Stimulated activated CD4-positive, alpha-beta T cell treated with anti-CD3 and anti-CD28 coated beads, Interleukin-1b, Interleukin-23, amount 100 ng/mL, for 48 hours (primary cell): ENCODE results near the gene NAAA.
"Not testable (repeated sequence)": the region's sequence is repeated elsewhere in the genome, so short reads cannot be mapped to it uniquely, and the experiment has no call there.

ENCODE experiments used
- DNase-seq: peaks from one replicate; pipeline ENCODE4 v3.0.0-alpha.2; 2020

NAAA gene

GRCh38 chr4:75940692-75941253, at the start of gene NAAA:
Gene NAAA (minus strand): TSS chr4:75941013. CDS start chr4:75940949, 64 bp downstream.
- peak; percentile 76 for DNase-seq

DNA sequence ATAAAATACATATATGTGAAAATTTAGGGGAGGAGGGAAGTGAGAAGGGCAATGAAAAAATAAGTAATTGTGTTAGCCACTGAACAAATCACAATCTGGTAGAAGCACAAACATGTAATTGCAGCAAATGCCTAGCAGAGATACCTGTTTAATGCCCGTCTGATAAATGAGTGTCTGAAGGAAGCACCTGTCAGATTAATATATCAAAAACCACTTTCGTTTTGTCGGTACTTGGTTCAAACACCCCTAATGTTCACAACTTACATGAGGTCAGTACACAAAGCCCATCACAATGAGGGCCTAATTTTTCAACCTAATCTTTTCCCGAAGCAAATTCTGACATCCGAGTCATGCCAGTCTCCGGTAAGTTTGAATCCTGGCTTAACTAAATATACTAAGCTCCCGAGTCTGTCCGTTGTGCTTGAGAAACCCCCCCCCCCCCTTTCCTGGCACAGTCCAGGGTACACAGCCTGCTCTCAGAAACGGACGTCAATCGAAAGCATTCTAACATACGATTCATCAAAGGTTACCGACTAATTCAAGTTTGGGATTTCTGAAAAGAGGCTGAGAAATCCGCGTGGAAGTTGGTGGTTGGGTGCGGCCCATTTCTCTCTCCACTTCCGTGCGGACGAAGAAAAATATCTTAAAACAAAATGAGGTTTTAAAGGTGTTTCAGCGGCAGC, 49.2 kb upstream of the NAAA start:
- no peak for DNase-seq

- DNase-seq: no peak
Measured at GRCh38 chr4:75985116-75985515, 44.3 kb upstream of the NAAA start.

DNA sequence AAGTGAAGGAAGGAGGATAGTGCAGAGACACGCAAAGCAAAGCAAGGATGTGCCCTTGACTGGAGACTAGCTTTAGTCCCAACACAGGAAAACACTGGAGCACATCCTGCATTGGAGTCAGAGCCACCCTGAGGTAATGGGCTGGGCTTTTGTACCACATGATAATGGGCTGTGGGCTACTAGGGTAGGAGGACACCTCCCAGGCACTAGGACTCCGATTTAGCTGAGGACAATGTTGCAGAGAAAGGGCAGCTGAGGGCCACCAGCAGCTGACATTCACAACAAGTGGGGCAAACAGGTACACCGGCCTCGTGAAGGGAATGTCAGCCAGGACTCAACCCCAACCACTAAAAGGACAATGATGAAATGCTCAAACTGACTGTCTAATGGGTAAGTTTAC, 39.8 kb upstream of the NAAA start:
- no peak for DNase-seq

DNA sequence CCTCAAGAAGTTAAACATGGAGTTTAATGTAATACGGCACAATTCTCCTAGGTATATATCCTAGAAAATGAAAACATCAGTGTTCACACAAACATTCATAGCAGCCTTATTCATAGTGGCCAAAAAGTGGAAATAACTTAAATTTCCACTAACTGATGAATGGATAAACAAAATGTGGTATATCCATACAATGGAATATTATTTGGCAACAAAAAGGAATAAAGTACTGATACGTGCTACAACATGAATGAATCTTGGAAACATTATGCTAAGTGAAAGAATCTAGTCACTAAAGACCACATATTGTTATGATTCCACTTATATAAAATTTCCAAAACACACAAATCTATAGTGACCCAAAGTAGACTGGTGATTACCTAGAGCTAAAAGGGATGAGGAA, 35.4 kb upstream of the NAAA start:
- no peak for DNase-seq

DNA sequence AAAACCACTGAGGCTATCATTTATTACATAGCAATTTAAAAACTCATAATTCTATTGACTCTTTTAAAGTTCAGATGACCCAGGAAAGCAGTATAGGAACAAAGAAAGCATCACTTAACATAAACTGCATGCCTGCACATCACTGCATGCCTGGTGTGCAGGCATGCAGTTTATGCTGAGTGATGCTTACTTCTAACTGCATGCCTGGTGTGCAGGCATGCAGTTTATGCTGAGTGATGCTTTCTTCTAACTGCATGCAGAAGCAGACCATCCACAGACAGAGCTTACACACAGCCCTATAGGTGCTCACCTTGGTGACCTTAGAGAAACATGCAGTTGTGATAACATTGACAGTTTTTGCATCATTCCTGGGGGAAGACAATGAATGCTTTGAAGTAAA, 33.0 kb upstream of the NAAA start:
- no peak for DNase-seq

- no peak for DNase-seq
Measured at GRCh38 chr4:75968084-75968483, 27.3 kb upstream of the NAAA start.

DNA sequence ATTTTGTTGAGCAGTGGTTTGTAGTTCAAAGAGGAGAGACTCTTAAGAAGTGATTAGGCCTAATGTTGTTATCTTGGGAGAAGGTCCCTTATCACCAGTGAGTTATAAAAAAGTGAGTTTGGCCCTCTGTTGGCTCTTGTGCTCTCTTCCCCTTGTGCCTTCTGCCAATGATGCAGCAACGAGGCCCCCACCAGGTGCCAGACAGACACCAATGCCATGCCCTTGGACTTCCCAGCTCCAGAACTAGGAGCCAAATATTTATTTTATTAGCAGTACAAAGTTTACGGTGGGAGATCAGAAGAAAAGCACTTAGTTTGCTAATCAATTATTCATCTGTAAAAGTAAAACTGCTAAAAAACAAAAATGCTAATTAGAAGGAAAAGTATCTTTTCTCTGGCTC, 22.7 kb upstream of the NAAA start:
- DNase-seq: no peak

DNA sequence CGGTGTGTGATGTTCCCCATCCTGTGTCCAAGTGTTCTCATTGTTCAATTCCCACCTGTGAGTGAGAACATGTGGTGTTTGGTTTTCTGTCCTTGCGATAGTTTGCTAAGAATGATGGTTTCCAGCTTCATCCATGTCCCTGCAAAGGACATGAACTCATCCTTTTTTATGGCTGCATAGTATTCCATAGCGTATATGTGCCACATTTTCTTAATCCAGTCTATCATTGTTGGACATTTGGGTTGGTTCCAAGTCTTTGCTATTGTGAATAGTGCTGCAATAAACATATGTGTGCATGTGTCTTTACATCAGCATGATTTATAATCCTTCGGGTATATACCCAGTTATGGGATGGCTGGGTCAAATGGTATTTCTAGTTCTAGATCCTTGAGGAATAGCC, 21.3 kb upstream of the NAAA start:
- DNase-seq: not testable (repeated sequence)

GRCh38 chr4:75958546-75958945, 17.7 kb upstream of the NAAA start:
- not testable (repeated sequence) for DNase-seq

GRCh38 chr4:75954811-75955210, 14.0 kb upstream of the NAAA start:
- not testable (repeated sequence) for DNase-seq

DNA sequence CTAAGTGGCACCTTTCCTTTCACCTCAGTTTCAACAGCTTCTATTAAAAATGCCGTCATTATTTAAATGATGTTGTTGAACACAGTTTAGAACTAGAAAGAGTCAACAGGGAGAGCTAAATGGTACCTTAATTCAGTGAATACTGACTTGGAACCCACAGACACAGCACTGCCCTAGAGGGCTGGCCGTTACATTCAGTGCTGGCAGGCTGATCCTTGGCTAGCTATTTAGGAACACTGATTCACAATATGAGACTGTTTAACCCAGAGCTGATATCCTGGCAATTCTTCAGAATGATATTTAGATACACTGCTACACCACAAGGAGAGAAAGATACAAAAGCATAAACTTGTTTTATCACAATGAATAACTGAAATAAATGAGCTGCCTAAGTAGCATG, 12.7 kb upstream of the NAAA start:
- no peak for DNase-seq

- no peak for DNase-seq
Measured at GRCh38 chr4:75950213-75950815, 9.5 kb upstream of the NAAA start.

- DNase-seq: no peak
Measured at GRCh38 chr4:75948822-75949444, 8.1 kb upstream of the NAAA start.

- peak; percentile 68 for DNase-seq
Measured at GRCh38 chr4:75939890-75940691, 722 bp downstream of the NAAA start.

DNA sequence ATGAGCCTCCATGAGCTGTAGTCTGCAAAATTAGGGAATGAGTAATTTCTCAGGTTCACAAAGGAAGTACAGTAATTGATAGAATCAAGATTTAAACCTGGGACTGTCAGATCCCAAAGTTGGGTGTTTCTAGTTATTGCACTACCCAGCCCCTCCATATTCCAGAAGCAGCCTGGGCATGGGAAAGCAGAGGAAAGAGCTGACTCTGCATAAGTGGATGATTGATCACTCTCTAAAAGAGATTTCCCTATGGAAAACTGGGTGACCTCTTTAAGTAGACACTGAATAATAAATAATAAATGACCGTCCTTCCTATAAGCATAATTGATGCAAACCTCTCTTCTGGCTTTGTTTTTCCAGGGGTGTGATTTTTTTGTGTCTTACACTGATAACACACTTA, 5.2 kb downstream of the NAAA start:
- DNase-seq: no peak

- no peak for DNase-seq
Measured at GRCh38 chr4:75930152-75930551, 10.7 kb downstream of the NAAA start.

- DNase-seq: not testable (repeated sequence)
Measured at GRCh38 chr4:75924916-75925315, 15.9 kb downstream of the NAAA start.

DNA sequence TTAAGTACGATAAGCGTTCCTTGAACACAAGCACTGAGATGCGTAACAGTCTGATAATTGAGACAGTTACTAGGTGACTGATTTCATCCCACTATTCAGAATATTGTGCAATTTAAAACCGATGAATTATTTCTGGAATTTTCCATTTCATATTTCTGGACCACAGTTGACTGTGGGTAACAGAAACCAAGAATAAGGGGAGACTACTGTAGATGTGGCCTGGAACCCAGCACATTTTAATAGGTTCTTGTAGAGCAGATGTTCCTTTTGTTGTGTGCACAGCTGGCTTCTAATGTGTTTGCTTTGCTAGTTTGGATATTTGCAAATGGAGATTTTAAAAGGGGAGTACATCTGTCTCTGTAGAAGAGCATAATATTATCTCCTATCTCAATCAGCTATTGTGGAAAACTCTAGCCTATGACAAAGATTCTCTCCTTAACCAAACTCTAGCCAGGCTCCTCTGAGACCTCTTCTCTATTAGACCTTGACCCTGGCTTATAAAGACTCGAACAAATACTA, 16.4 kb downstream of the NAAA start:
- no peak for DNase-seq

- no peak for DNase-seq
Measured at GRCh38 chr4:75922588-75922987, 18.2 kb downstream of the NAAA start.

DNA sequence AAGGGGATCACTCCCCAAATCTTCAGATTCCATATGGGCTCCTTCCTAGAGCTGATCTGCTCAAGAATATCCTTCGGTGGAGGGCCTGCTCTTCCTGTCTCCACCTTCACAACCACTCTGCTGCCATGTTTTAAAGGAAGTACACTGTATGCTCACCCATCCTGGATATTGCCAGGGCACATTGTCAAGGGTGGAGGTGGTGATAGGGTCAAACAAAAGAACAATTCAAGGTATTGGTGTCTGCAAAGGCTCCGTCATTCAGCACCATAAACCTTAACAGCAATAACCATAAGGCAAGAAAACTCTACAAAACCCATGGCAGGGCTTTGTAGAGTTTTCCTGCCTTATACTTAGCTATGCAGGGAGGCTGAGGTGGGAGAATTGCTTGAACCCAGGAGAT, 18.9 kb downstream of the NAAA start:
- DNase-seq: no peak

- DNase-seq: no peak
Measured at GRCh38 chr4:75920327-75920726, 20.5 kb downstream of the NAAA start.

GRCh38 chr4:75919920-75920319, 20.9 kb downstream of the NAAA start:
- DNase-seq: no peak
